Measurements from ENCODE around the gene SNAPC4. TPM values are rescaled to one million over a fixed set of nuclear protein-coding genes. Genes with fewer than 3 reads are reported as not detected.

Gene SNAPC4
- total RNA-seq, 1 experiment from 2014 or later = 10.8 TPM

DNA sequence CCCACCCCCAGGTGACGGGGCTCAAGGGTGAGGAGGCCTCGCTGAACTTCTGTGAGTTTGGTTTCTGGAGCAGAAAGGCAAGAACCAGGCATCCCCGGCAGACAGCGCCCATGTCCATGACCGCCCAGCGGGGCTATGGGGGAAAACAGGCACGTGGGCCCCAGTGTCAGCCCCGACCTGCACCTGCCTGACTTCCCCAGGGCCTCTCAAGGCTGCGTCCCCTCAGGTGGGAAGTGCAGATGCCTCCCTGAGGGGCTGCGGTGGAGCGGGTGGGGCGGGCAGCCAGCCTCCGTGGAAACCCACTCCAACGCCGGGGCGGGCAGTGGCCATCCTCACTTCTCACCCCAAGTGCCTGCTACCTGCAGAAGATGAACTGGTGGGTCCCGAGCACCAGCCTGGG, 19.6 kb downstream of the SNAPC4 start:
- in situ Hi-C loops (cut with HindIII; ENCODE audit: low pct_unique_long_range_greater_than_20kb, low sequenced_read_pairs) (no loop called here), intact Hi-C loops (cut with micrococcal nuclease; ENCODE audit: unreplicated experiment) (no loop called here)
- no TSS peak for BruUV-seq (replicated peaks)
- ATAC-seq = no peak
- H3K9me3 ChIP-seq (ENCODE audit: control insufficient read depth, insufficient read depth, low read depth, low read length) = no peaks in the 10 kb centered on the region
- CTCF ChIA-PET = no interaction called here
- H3K27me3 ChIP-seq (ENCODE audit: control insufficient read depth, insufficient read depth, low read length) = no peaks in the 10 kb centered on the region
- POLR2A ChIA-PET = no interaction called here
- TF ChIP-seq SIN3A (IDR thresholded peaks at IDR 0.05; ENCODE audit: borderline replicate concordance, insufficient read depth, low read depth, low read length) (no peak), TCF7L2 (IDR thresholded peaks at IDR 0.05; ENCODE audit: low read depth, low read length) (no peak), POLR2AphosphoS5 (IDR thresholded peaks at IDR 0.05; ENCODE audit: low read depth, low read length) (no peak)
- TF ChIP-seq, protein P1, sequence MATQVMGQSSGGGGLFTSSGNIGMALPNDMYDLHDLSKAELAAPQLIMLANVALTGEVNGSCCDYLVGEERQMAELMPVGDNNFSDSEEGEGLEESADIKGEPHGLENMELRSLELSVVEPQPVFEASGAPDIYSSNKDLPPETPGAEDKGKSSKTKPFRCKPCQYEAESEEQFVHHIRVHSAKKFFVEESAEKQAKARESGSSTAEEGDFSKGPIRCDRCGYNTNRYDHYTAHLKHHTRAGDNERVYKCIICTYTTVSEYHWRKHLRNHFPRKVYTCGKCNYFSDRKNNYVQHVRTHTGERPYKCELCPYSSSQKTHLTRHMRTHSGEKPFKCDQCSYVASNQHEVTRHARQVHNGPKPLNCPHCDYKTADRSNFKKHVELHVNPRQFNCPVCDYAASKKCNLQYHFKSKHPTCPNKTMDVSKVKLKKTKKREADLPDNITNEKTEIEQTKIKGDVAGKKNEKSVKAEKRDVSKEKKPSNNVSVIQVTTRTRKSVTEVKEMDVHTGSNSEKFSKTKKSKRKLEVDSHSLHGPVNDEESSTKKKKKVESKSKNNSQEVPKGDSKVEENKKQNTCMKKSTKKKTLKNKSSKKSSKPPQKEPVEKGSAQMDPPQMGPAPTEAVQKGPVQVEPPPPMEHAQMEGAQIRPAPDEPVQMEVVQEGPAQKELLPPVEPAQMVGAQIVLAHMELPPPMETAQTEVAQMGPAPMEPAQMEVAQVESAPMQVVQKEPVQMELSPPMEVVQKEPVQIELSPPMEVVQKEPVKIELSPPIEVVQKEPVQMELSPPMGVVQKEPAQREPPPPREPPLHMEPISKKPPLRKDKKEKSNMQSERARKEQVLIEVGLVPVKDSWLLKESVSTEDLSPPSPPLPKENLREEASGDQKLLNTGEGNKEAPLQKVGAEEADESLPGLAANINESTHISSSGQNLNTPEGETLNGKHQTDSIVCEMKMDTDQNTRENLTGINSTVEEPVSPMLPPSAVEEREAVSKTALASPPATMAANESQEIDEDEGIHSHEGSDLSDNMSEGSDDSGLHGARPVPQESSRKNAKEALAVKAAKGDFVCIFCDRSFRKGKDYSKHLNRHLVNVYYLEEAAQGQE (IDR thresholded peaks at IDR 0.05; ENCODE audit: insufficient read depth in 1 of 2, low read depth in 2 of 2, low read length in 1 of 2) = no peak
- TF ChIP-seq, protein P2, sequence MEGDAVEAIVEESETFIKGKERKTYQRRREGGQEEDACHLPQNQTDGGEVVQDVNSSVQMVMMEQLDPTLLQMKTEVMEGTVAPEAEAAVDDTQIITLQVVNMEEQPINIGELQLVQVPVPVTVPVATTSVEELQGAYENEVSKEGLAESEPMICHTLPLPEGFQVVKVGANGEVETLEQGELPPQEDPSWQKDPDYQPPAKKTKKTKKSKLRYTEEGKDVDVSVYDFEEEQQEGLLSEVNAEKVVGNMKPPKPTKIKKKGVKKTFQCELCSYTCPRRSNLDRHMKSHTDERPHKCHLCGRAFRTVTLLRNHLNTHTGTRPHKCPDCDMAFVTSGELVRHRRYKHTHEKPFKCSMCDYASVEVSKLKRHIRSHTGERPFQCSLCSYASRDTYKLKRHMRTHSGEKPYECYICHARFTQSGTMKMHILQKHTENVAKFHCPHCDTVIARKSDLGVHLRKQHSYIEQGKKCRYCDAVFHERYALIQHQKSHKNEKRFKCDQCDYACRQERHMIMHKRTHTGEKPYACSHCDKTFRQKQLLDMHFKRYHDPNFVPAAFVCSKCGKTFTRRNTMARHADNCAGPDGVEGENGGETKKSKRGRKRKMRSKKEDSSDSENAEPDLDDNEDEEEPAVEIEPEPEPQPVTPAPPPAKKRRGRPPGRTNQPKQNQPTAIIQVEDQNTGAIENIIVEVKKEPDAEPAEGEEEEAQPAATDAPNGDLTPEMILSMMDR (IDR thresholded peaks at IDR 0.05) = no peak
- H3K4me3 ChIP-seq (ENCODE audit: low read depth in 2 of 2, low read length in 2 of 2) = no peak overlapping the region
- no peak overlapping the region for H3K27ac ChIP-seq (ENCODE audit: low read length)
- DNase-seq (ENCODE audit: low read depth, low spot score) = no peak
- H3K4me1 ChIP-seq (ENCODE audit: control insufficient read depth, insufficient read depth, low read length) = no peaks in the 10 kb centered on the region
- H3K36me3 ChIP-seq (ENCODE audit: control insufficient read depth, insufficient read depth, low read length) = no peaks in the 10 kb centered on the region

DNA sequence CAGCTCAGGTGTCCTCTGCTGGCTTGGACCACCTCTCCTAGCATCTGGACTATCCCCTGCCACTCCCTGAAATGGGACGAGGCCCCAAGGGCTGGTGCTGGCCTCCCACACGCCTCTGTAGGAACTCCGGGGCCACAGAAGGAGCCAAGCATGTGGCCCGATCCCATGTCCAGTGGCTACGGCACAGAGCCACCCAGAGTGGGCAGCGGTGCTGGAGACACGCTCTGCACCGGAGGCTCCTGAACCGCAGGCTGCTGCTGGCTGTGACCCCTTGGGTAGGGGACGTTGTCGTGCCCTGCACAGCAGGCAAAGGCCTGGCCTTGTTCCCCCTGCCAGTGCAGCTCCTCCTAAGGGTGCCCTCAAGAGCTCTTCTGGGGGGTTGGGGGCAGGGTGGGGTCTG, 20.1 kb downstream of the SNAPC4 start:
- intact Hi-C loops (cut with micrococcal nuclease; ENCODE audit: unreplicated experiment) = no loop called here
- DNase-seq (ENCODE audit: low read depth, low spot score) (no peak), ATAC-seq (no peak)
- Histone ChIP-seq H3K27me3 (ENCODE audit: control insufficient read depth, insufficient read depth, low read length) (no peaks in the 10 kb centered on the region), H3K4me3 (ENCODE audit: low read depth in 2 of 2, low read length in 2 of 2) (no peak overlapping the region), H3K27ac (ENCODE audit: low read length) (no peak overlapping the region), H3K36me3 (ENCODE audit: control insufficient read depth, insufficient read depth, low read length) (no peaks in the 10 kb centered on the region), H3K4me1 (ENCODE audit: control insufficient read depth, insufficient read depth, low read length) (no peaks in the 10 kb centered on the region), H3K9me3 (ENCODE audit: control insufficient read depth, insufficient read depth, low read depth, low read length) (no peaks in the 10 kb centered on the region)
- ChIA-PET POLR2A (no interaction called here), CTCF (no interaction called here)
- in situ Hi-C loops (cut with HindIII; ENCODE audit: low pct_unique_long_range_greater_than_20kb, low sequenced_read_pairs) = no loop called here
- TF ChIP-seq, protein P2 (IDR thresholded peaks at IDR 0.05) = no peak
- TF ChIP-seq, protein P1 (IDR thresholded peaks at IDR 0.05; ENCODE audit: insufficient read depth in 1 of 2, low read depth in 2 of 2, low read length in 1 of 2) = no peak
- TF ChIP-seq SIN3A (IDR thresholded peaks at IDR 0.05; ENCODE audit: borderline replicate concordance, insufficient read depth, low read depth, low read length) = no peak
- TF ChIP-seq TCF7L2 (IDR thresholded peaks at IDR 0.05; ENCODE audit: low read depth, low read length) = no peak
- no peak for TF ChIP-seq POLR2AphosphoS5 (IDR thresholded peaks at IDR 0.05; ENCODE audit: low read depth, low read length)
- no TSS peak for BruUV-seq (replicated peaks)
